ENCODE measurements around the gene NFATC2.

- TF ChIP-seq RARB (CRISPR knock-in tag; IDR thresholded peaks at IDR 0.05) (no peak), ZNF565 (CRISPR knock-in tag; conservative IDR thresholded peaks at IDR 0.05; ENCODE audit: low read depth) (no peak), ZC3H10 (CRISPR knock-in tag; IDR thresholded peaks at IDR 0.05) (no peak), ZNF8 (CRISPR knock-in tag; IDR thresholded peaks at IDR 0.05) (no peak), OSR1 (CRISPR knock-in tag; IDR thresholded peaks at IDR 0.05) (no peak), PPARA (CRISPR knock-in tag; IDR thresholded peaks at IDR 0.05; ENCODE audit: borderline replicate concordance) (no peak), BACH2 (CRISPR knock-in tag; IDR thresholded peaks at IDR 0.05; ENCODE audit: borderline replicate concordance) (no peak)
- TF ChIP-seq, protein P1, sequence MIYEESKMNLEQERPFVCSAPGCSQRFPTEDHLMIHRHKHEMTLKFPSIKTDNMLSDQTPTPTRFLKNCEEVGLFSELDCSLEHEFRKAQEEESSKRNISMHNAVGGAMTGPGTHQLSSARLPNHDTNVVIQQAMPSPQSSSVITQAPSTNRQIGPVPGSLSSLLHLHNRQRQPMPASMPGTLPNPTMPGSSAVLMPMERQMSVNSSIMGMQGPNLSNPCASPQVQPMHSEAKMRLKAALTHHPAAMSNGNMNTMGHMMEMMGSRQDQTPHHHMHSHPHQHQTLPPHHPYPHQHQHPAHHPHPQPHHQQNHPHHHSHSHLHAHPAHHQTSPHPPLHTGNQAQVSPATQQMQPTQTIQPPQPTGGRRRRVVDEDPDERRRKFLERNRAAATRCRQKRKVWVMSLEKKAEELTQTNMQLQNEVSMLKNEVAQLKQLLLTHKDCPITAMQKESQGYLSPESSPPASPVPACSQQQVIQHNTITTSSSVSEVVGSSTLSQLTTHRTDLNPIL (CRISPR knock-in tag; IDR thresholded peaks at IDR 0.05; ENCODE audit: low read depth): no peak
Measured at GRCh38 chr20:51352791-51353190, 189.7 kb downstream of the NFATC2 start.
